ENCODE results near the gene SLC35F3.

The SLC35F3 gene

GRCh38 chr1:234040446-234041317, 136.2 kb downstream of the SLC35F3 start:
- DNase-seq (ENCODE audit: low spot score): no peak

GRCh38 chr1:234044079-234044478, 139.6 kb downstream of the SLC35F3 start:
- DNase-seq (ENCODE audit: low spot score): no peak

GRCh38 chr1:234047123-234047522, 142.6 kb downstream of the SLC35F3 start:
- no peak for DNase-seq (ENCODE audit: low spot score)

- DNase-seq (ENCODE audit: low spot score): no peak
Observed at GRCh38 chr1:234062166-234062565, 157.7 kb downstream of the SLC35F3 start.

- peak; percentile 61 for DNase-seq (ENCODE audit: low spot score)
Observed at GRCh38 chr1:234065794-234066447, 161.4 kb downstream of the SLC35F3 start.

- DNase-seq (ENCODE audit: low spot score): no peak
Observed at GRCh38 chr1:234067581-234068337, 163.3 kb downstream of the SLC35F3 start.

- DNase-seq (ENCODE audit: low spot score): no peak
Observed at GRCh38 chr1:234069760-234070159, 165.3 kb downstream of the SLC35F3 start.

GRCh38 chr1:234072793-234073192, 168.3 kb downstream of the SLC35F3 start:
- DNase-seq (ENCODE audit: low spot score): no peak

- no peak for DNase-seq (ENCODE audit: low spot score)
Observed at GRCh38 chr1:234078143-234078542, 173.7 kb downstream of the SLC35F3 start.

GRCh38 chr1:234079896-234080295, 175.4 kb downstream of the SLC35F3 start:
- no peak for DNase-seq (ENCODE audit: low spot score)

GRCh38 chr1:234083460-234083859, 179.0 kb downstream of the SLC35F3 start:
- no peak for DNase-seq (ENCODE audit: low spot score)

GRCh38 chr1:234089396-234089795, 184.9 kb downstream of the SLC35F3 start:
- no peak for DNase-seq (ENCODE audit: low spot score)

GRCh38 chr1:234090212-234091064, 186.0 kb downstream of the SLC35F3 start:
- DNase-seq (ENCODE audit: low spot score): no peak

- no peak for DNase-seq (ENCODE audit: low spot score)
Observed at GRCh38 chr1:234091065-234091401, 186.6 kb downstream of the SLC35F3 start.

GRCh38 chr1:234091876-234092275, 187.4 kb downstream of the SLC35F3 start:
- DNase-seq (ENCODE audit: low spot score): no peak

GRCh38 chr1:234093107-234093506, 188.6 kb downstream of the SLC35F3 start:
- DNase-seq (ENCODE audit: low spot score): no peak

GRCh38 chr1:234093741-234094140, 189.3 kb downstream of the SLC35F3 start:
- DNase-seq (ENCODE audit: low spot score): no peak

- no peak for DNase-seq (ENCODE audit: low spot score)
Observed at GRCh38 chr1:234094172-234094571, 189.7 kb downstream of the SLC35F3 start.

GRCh38 chr1:234096161-234096770, 191.8 kb downstream of the SLC35F3 start:
- DNase-seq (ENCODE audit: low spot score): no peak

GRCh38 chr1:234102583-234102982, 198.1 kb downstream of the SLC35F3 start:
- no peak for DNase-seq (ENCODE audit: low spot score)

GRCh38 chr1:234103198-234103597, 198.7 kb downstream of the SLC35F3 start:
- DNase-seq (ENCODE audit: low spot score): no peak
